GM21528 (cell line): ENCODE measurements around the gene IFITM5.
"Not testable (repeated sequence)": the region's sequence is repeated elsewhere in the genome, so short reads cannot be mapped to it uniquely, and the experiment has no call there.

Experiments used
- ATAC-seq: cut with Tn5 transposase; IDR thresholded peaks from one replicate; pipeline ENCODE4 v1.9.1; 2021; ENCODE audit warnings: mild to moderate bottlenecking, moderate library complexity; ENCODE audit not compliant: unreplicated experiment, low FRiP score

IFITM5 gene

GRCh38 chr11:299081-299891 is at the start of gene IFITM5:
TSS of gene IFITM5 (minus strand) at chr11:299526. CDS start at chr11:299490, 36 bp downstream.
- no peak for ATAC-seq

DNA sequence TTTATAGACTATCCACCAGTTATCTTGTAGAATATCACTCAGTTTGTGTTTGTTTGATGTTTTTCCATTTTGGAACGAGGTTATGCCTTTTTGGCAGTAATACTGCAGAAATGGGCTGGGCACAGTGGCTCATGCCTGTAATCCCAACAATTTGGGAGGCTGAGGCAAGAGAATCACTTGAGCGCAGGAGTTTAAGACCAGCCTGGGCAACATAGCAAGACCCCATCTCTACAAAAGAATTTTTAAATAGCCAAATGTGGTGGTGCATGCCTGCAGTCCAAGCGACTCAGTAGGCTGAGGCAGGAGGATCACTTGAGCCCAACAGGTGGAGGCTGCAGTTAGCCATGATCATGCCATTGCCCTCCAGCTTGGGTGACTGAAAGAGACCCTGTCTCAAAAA is 47.2 kb upstream of the IFITM5 start:
- ATAC-seq, result no peak

- ATAC-seq, result no peak
Observed at GRCh38 chr11:344836-345578, 45.7 kb upstream of the IFITM5 start.

GRCh38 chr11:342328-342727 is 43.0 kb upstream of the IFITM5 start:
- ATAC-seq, result no peak

DNA sequence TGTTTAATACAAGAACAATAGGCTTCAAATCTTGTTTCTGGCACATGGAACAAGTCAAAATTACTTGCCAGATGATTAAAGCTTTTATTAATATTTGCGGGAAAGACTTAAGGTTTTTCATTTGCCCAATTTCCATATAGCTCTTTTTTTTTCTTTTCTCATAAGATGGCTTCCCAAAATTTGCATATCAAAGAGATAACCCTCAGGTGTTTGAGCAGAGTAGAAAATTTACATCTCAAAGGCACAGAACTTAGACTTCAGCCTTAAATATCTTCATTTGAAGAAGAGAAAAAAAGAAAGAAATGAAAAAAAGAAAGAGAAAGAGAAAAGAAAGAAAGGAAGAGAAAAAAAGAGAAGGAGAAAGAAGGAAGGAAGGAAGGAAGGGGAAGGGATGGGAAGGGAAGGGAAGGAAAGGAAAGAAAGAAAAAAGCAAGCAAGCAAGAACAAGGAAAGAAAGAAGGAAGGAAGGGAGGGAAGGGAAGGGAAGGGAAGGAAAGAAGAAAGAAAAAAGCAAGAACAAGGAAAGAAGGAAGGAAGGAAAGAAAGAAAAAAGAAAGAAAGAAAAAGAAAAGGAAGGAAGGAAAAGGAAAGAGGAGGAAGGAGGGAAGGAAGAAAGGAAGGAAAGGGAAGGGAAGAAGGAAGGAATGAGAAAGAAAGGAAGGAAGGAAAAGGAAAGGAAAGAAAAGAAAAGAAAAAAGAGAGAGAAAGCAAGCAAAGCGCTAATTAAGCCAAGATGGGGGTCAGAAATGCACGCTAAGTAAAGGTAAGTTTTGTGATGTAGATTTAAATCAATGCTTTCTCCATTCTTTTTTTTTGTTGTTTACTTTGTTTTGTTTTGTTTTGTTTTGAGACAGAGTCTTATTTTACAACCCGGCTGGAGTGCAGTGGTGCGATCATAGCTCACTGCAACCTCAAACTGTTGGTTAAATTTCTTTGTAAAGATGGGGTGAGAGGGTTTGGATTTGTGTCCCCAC is 41.5 kb upstream of the IFITM5 start:
- no peak for ATAC-seq

DNA sequence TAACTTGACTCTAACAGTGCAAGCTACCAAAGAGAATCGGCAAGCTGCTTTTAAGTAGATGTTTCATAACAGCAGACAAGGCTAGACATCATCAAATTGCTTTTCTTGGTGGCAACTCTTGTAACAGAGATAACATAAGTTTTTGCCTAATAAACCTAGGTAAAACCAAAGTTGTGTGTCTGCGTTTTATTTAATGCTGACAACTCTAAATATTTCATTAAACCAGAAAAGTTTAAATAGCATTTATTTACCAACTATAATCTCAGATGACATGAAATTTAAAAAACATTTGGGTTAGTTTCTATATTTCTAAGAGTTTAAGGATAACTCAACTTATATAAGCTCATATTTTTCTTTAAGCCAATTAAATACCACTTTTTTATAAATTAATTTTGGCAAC is 40.6 kb upstream of the IFITM5 start:
- ATAC-seq, result no peak

- ATAC-seq, result no peak
Observed at GRCh38 chr11:337711-338110, 38.4 kb upstream of the IFITM5 start.

- ATAC-seq, result no peak
Observed at GRCh38 chr11:336659-337198, 37.4 kb upstream of the IFITM5 start.

DNA sequence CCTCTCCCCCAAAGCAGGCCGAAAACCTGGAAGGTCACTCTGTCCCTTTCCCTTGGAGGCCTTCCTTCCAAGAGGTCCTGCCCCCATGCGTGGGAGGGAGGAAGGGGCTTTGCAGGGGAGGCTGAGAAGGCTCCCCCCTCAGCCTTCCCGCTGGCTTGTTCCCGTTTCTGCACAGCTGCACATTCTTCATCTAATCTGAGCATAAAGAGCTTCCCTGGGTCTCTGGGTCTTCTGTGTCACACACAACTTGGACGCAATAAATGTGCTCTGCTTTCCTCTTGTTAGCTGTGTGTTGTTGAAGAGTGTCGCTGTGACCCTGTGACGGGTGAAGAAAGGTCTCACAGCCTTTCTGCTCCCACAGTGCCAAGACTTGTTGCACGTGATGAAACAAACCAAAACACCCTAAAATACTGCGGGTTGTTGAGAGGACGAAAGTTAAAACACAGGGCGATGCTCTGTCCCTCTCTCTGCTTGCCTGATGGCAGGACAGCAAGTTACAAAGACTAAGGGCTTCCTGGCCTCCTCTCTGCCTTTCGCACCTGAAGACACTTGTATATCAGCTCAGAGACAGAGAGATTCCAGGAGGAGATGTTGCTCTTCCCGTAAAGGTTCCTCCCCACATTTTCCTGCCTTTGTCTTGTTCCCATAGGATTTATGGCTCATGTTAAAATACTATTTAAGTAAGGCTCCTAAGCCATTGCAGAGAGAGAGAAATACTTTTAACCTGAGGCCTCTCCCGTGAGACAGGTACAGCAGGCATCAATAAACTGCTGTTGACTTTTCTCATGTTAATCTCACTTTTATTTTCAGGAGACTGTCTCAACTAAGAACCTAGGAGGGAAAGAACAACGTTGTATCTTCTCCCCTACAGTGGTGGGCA is 36.7 kb upstream of the IFITM5 start:
- no peak for ATAC-seq

- no peak for ATAC-seq
Observed at GRCh38 chr11:334264-334994, 35.1 kb upstream of the IFITM5 start.

DNA sequence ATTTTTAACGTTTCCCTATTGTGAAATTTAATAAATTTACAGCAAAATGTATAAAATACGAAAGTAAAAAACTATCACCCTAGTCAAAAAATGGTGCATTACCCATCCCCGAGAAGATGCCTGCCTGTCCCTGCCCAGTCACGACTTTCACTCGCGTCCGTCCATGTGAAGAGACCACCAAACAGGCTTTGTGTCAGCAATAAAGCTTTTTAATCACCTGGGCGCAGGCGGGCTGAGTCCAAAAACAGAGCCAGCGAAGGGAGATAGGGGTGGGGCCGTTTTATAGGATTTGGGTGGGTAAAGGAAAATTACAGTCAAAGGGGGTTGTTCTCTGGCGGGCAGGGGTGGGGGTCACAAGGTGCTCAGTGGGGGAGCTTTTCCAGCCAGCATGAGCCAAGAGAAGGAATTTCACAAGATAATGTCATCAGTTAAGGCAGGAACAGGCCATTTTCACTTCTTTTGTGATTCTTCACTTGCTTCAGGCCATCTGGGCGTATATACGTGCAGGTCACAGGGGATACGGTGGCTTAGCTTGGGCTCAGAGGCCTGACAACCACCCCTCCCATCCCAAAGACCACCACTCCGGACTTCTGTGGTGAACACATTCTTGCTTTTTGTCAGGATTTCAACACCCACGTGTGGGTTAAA is 34.4 kb upstream of the IFITM5 start:
- not testable (repeated sequence) for ATAC-seq

- ATAC-seq, result no peak
Observed at GRCh38 chr11:332651-333480, 33.5 kb upstream of the IFITM5 start.

DNA sequence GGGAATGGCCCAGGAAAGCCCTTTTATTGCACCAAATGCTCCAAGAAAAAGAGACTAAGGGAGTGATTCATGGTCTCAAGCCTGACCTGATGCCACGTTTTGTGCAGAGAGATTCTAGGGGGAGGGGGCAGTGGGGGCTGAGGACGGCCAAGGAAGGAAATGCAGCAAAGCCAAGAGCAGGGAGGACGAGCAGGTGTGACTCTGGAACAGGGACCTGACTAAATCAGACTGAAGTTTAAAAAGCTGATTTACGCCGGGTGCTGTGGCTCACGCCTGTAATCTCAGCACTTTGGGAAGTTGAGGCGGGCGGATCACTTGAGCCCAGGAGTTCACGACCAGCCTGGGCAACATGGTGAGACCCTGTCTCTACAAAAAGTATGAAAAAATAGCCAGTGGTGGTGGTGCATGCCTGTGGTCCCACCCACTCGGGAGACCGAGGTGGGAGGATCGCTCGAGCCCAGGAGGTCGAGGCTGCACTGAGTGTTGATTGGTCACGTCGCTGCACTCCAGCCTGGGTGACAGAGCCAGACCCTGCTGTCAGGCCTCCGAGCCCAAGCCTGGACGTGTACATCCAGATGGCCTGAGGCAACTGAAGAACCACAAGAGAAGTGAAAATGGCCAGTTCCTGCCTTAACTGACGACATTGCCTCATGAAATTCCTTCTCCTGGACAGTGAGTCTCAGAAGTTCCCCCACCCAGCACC is 32.2 kb upstream of the IFITM5 start:
- ATAC-seq, result no peak

- no peak for ATAC-seq
Observed at GRCh38 chr11:330694-331357, 31.5 kb upstream of the IFITM5 start.

GRCh38 chr11:330307-330693 is 31.0 kb upstream of the IFITM5 start:
- ATAC-seq, result no peak

DNA sequence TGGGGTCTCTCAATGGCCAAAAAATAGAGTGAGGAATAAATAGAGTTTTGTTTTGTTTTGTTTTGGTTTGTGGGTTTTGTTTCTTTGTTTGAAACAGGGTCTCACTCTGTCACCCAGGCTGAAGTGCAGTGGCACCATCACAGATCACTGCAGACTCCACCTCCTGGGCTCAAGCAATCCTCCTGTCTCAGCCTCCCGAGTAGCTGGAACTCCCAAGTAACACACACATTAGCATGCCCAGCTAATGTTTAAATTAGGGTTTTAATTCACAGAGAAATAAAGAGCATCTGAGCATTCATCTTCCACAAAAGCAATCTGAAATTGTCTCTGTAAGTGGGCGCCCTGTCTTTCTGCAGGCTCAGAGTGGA is 30.5 kb upstream of the IFITM5 start:
- no peak for ATAC-seq
